HepG2 (cell line): ENCODE data around the gene CASD1. TPM values are rescaled to one million over a fixed set of nuclear protein-coding genes. Genes with fewer than 3 reads are reported as not detected.

Experiments
- BRD4 ChIP-seq: sonication (generic); formaldehyde crosslinking; IDR thresholded peaks from 2 replicates; pipeline ENCODE4 v1.4.0; 2020; ENCODE audit warnings: missing genetic modification reagents
- CBX1 ChIP-seq: IDR thresholded peaks from one replicate; pipeline ENCODE4 v1.6.1; 2016; ENCODE audit warnings: antibody characterized with exemption, low read depth
- FOSL2 ChIP-seq: sonication (generic); formaldehyde crosslinking; IDR thresholded peaks from 2 replicates; pipeline ENCODE4 v1.4.0; 2020; ENCODE audit warnings: missing genetic modification reagents
- MAF1 ChIP-seq: sonication (generic); formaldehyde crosslinking; IDR thresholded peaks from 2 replicates; pipeline ENCODE4 v1.5.0; 2020; ENCODE audit warnings: missing genetic modification reagents, borderline replicate concordance
- MAFK ChIP-seq, 2 experiments: IDR thresholded peaks in 1 of 2; conservative IDR thresholded peaks in 1 of 2; 2 replicates each; pipeline ENCODE4 v1.6.1; 2011; ENCODE audit warnings: improper control_type of control experiment in 2 of 2, low read length in 2 of 2
- MEIS1 ChIP-seq: sonication (generic); formaldehyde crosslinking; IDR thresholded peaks from 2 replicates; pipeline ENCODE4 v1.9.0; 2021; ENCODE audit warnings: mild to moderate bottlenecking, missing genetic modification reagents, moderate library complexity, borderline replicate concordance
- MYNN ChIP-seq: sonication (generic); formaldehyde crosslinking; IDR thresholded peaks from 2 replicates; pipeline ENCODE4 v1.4.0; 2020; ENCODE audit warnings: mild to moderate bottlenecking, low read depth, missing genetic modification reagents
- NFE2 ChIP-seq: sonication (generic); formaldehyde crosslinking; IDR thresholded peaks from 2 replicates; pipeline ENCODE4 v1.4.0; 2020; ENCODE audit warnings: missing genetic modification reagents
- RBM22 ChIP-seq: fragments of 200-400 bp; formaldehyde crosslinking; optimal IDR thresholded peaks from 2 replicates; pipeline ENCODE3; 2017; ENCODE audit warnings: mild to moderate bottlenecking, low read length, moderate library complexity
- ZNF446 ChIP-seq: sonication (generic); formaldehyde crosslinking; IDR thresholded peaks from 2 replicates; pipeline ENCODE4 v1.5.0; 2020; ENCODE audit warnings: mild to moderate bottlenecking, missing genetic modification reagents
- ZNF768 ChIP-seq: sonication (generic); formaldehyde crosslinking; IDR thresholded peaks from 2 replicates; pipeline ENCODE4 v1.4.0; 2020; ENCODE audit warnings: missing genetic modification reagents
- ZSCAN20 ChIP-seq: sonication (generic); formaldehyde crosslinking; IDR thresholded peaks from 2 replicates; pipeline ENCODE4 v1.4.0; 2020; ENCODE audit warnings: missing genetic modification reagents, mild to moderate bottlenecking, borderline replicate concordance
- polyA plus RNA-seq, 8 experiments: library from polyadenylated mRNA; depleted of rRNA in 3 of 8; stranded (reverse) in 7 of 8; unstranded in 1 of 8; fragments of >200 nt; fragmentation: Illumina TruSeq in 4 of 8; extraction: Trizol in 4 of 8; gene quantifications; 2 replicates each; pipeline versions ENCODE4 v1.2.1 to v1.2.3, GENCODE V29; 2011 to 2016; ENCODE audit warnings: low read depth in 4 of 8, missing spikeins in 1 of 8, mixed read lengths in 1 of 8; ENCODE audit not compliant: insufficient read depth in 1 of 8
- total RNA-seq, 5 experiments: library from RNA; depleted of rRNA; stranded (reverse); fragments of >200 nt; fragmentation: Illumina TruSeq; extraction: Trizol; gene quantifications; 2 replicates each; pipeline ENCODE4 v1.2.3, GENCODE V29; 2016; ENCODE audit warnings: low read depth in 1 of 5
- TF ChIP-seq, protein P1 (sequence below): IDR thresholded peaks from 2 replicates; pipeline ENCODE4 v1.6.1; 2012; ENCODE audit warnings: low read depth, low read length, improper control_type of control experiment
- TF ChIP-seq, protein P2 (sequence below): sonication (generic); formaldehyde crosslinking; IDR thresholded peaks from 2 replicates; pipeline ENCODE4 v1.8.1; 2022; ENCODE audit warnings: low read depth, mild to moderate bottlenecking, missing genetic modification reagents
- TF ChIP-seq, protein P3 (sequence below): sonication (generic); formaldehyde crosslinking; IDR thresholded peaks from 2 replicates; pipeline ENCODE4 v1.4.0; 2020; ENCODE audit warnings: missing genetic modification reagents, borderline replicate concordance
- TF ChIP-seq, protein P4 (sequence below): sonication (generic); formaldehyde crosslinking; IDR thresholded peaks from 2 replicates; pipeline ENCODE4 v1.8.1; 2023; ENCODE audit warnings: mild to moderate bottlenecking, missing genetic modification reagents
- TF ChIP-seq, protein P5 (sequence below): IDR thresholded peaks from 2 replicates; pipeline ENCODE4 v1.6.1; 2016; ENCODE audit warnings: mild to moderate bottlenecking, missing biosample characterization, missing genetic modification reagents
- TF ChIP-seq, protein P6 (sequence below): sonication (generic); formaldehyde crosslinking; IDR thresholded peaks from 2 replicates; pipeline ENCODE4 v1.8.0; 2022; ENCODE audit warnings: low read depth, missing genetic modification reagents

CASD1 gene
- total and polyA plus RNA-seq, 2 of the 13 experiments (the other 11 are each of a cell fraction or from before 2014, with no cell fraction given) = 22.9 to 32.6 TPM

DNA sequence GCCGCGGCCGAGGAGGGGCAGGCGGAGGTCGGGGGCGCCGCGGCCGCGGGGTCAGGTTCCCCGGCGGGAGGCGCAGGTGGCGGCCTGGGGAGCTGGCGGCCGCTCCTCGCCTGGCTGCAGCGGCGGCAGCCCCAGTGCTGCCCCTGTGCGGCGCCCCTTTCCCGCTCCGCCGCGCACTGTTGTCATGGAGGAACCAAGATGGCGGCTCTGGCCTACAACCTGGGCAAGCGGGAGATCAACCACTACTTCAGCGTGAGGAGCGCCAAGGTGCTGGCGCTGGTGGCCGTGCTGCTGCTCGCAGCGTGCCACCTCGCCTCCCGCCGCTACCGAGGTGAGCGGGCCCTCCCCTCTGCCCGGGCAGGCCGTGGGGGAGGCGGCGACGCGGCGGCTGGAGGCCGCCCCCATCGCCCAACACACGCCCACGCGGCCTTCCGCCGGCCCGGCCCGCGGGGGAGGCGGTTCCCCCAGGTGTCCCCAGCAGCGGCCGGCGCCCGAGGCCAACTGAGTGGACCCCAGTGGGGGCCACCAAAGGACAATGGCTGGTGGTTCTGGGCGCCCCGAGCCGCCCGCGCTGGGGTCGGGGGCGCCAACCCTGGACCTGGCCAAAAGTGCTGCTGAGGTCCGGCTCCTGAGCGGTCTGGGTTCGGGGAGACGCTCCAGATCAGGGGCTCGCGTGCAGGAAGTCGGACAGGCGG, 425 bp downstream of the CASD1 start (continued):
- TF ChIP-seq, protein P1, sequence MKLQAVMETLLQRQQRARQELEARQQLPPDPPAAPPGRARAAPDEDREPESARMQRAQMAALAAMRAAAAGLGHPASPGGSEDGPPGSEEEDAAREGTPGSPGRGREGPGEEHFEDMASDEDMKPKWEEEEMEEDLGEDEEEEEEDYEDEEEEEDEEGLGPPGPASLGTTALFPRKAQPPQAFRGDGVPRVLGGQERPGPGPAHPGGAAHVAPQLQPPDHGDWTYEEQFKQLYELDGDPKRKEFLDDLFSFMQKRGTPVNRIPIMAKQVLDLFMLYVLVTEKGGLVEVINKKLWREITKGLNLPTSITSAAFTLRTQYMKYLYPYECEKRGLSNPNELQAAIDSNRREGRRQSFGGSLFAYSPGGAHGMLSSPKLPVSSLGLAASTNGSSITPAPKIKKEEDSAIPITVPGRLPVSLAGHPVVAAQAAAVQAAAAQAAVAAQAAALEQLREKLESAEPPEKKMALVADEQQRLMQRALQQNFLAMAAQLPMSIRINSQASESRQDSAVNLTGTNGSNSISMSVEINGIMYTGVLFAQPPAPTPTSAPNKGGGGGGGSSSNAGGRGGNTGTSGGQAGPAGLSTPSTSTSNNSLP = no peak
- TF ChIP-seq MAF1 (CRISPR knock-in tag) (no peak), MAFK (conservative IDR thresholded peaks at IDR 0.05 in 1 of 2, IDR thresholded peaks at IDR 0.05 in 1 of 2; ENCODE audit: low read length in 2 of 2) (no peak), ZNF446 (CRISPR knock-in tag) (no peak), MYNN (CRISPR knock-in tag) (no peak), CBX1 (no peak), NFE2 (CRISPR knock-in tag) (no peak), BRD4 (CRISPR knock-in tag) (peak; percentile 95), ZSCAN20 (CRISPR knock-in tag) (0 out of 2 replicates have a peak, but pooled peaks have one; percentile 32), FOSL2 (CRISPR knock-in tag) (no peak; the same call in 1 of the 2 replicates), MEIS1 (no peak; the same call in 1 of the 2 replicates), RBM22 (no peak), ZNF768 (CRISPR knock-in tag) (peak; percentile 61)
- TF ChIP-seq, protein P2, sequence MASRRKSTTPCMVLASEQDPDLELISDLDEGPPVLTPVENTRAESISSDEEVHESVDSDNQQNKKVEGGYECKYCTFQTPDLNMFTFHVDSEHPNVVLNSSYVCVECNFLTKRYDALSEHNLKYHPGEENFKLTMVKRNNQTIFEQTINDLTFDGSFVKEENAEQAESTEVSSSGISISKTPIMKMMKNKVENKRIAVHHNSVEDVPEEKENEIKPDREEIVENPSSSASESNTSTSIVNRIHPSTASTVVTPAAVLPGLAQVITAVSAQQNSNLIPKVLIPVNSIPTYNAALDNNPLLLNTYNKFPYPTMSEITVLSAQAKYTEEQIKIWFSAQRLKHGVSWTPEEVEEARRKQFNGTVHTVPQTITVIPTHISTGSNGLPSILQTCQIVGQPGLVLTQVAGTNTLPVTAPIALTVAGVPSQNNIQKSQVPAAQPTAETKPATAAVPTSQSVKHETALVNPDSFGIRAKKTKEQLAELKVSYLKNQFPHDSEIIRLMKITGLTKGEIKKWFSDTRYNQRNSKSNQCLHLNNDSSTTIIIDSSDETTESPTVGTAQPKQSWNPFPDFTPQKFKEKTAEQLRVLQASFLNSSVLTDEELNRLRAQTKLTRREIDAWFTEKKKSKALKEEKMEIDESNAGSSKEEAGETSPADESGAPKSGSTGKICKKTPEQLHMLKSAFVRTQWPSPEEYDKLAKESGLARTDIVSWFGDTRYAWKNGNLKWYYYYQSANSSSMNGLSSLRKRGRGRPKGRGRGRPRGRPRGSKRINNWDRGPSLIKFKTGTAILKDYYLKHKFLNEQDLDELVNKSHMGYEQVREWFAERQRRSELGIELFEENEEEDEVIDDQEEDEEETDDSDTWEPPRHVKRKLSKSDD (CRISPR knock-in tag) = peak; percentile 91; the same call in 1 of the 2 replicates
- TF ChIP-seq, protein P3, sequence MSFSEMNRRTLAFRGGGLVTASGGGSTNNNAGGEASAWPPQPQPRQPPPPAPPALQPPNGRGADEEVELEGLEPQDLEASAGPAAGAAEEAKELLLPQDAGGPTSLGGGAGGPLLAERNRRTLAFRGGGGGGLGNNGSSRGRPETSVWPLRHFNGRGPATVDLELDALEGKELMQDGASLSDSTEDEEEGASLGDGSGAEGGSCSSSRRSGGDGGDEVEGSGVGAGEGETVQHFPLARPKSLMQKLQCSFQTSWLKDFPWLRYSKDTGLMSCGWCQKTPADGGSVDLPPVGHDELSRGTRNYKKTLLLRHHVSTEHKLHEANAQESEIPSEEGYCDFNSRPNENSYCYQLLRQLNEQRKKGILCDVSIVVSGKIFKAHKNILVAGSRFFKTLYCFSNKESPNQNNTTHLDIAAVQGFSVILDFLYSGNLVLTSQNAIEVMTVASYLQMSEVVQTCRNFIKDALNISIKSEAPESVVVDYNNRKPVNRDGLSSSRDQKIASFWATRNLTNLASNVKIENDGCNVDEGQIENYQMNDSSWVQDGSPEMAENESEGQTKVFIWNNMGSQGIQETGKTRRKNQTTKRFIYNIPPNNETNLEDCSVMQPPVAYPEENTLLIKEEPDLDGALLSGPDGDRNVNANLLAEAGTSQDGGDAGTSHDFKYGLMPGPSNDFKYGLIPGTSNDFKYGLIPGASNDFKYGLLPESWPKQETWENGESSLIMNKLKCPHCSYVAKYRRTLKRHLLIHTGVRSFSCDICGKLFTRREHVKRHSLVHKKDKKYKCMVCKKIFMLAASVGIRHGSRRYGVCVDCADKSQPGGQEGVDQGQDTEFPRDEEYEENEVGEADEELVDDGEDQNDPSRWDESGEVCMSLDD (CRISPR knock-in tag) = peak; percentile 54; the same call in 1 of the 2 replicates
- TF ChIP-seq, protein P4, sequence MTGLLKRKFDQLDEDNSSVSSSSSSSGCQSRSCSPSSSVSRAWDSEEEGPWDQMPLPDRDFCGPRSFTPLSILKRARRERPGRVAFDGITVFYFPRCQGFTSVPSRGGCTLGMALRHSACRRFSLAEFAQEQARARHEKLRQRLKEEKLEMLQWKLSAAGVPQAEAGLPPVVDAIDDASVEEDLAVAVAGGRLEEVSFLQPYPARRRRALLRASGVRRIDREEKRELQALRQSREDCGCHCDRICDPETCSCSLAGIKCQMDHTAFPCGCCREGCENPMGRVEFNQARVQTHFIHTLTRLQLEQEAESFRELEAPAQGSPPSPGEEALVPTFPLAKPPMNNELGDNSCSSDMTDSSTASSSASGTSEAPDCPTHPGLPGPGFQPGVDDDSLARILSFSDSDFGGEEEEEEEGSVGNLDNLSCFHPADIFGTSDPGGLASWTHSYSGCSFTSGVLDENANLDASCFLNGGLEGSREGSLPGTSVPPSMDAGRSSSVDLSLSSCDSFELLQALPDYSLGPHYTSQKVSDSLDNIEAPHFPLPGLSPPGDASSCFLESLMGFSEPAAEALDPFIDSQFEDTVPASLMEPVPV = peak; percentile 50; the same call in 1 of the 2 replicates
- TF ChIP-seq, protein P5, sequence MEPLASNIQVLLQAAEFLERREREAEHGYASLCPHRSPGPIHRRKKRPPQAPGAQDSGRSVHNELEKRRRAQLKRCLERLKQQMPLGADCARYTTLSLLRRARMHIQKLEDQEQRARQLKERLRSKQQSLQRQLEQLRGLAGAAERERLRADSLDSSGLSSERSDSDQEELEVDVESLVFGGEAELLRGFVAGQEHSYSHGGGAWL (CRISPR knock-in tag) = peak; percentile 51
- TF ChIP-seq, protein P6, sequence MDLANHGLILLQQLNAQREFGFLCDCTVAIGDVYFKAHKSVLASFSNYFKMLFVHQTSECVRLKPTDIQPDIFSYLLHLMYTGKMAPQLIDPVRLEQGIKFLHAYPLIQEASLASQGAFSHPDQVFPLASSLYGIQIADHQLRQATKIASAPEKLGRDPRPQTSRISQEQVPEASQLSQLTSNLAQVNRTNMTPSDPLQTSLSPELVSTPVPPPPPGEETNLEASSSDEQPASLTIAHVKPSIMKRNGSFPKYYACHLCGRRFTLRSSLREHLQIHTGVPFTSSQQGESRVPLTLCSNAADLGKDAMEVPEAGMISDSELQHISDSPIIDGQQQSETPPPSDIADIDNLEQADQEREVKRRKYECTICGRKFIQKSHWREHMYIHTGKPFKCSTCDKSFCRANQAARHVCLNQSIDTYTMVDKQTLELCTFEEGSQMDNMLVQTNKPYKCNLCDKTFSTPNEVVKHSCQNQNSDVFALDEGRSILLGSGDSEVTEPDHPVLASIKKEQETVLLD = peak; percentile 59
